Smooth muscle cell (in vitro differentiated cells): ENCODE results near the gene ISG15. TPM values are rescaled to one million over a fixed set of nuclear protein-coding genes. Genes with fewer than 3 reads are reported as not detected.

Source experiments
- DNase-seq: peaks from one replicate; lab custom pipeline; 2025; ENCODE audit not compliant: unreplicated experiment; lab: John Stamatoyannopoulos, UW
- H2AFZ ChIP-seq: fragments of 200-600 bp; sonication (generic); 2 replicates; pipeline ENCODE4 v1.6.0; 2016; ENCODE audit warnings: antibody characterized with exemption, low read depth, mild to moderate bottlenecking
- H3F3A ChIP-seq: fragments of 200-600 bp; sonication (generic); 2 replicates; pipeline ENCODE4 v1.6.0; 2017; ENCODE audit warnings: antibody characterized with exemption, low read depth
- H3K27ac ChIP-seq: fragments of 200-600 bp; sonication (generic); 2 replicates; pipeline ENCODE4 v1.5.1; 2016; ENCODE audit warnings: low read depth, mild to moderate bottlenecking
- H3K27me3 ChIP-seq: fragments of 200-600 bp; sonication (generic); 2 replicates; pipeline ENCODE4 v1.6.1; 2016; ENCODE audit warnings: low read depth, mild to moderate bottlenecking
- H3K36me3 ChIP-seq: fragments of 200-600 bp; sonication (generic); 2 replicates; pipeline ENCODE4 v1.5.1; 2016; ENCODE audit warnings: low read depth
- H3K4me1 ChIP-seq: fragments of 200-600 bp; sonication (generic); 2 replicates; pipeline ENCODE4 v1.5.1; 2016; ENCODE audit warnings: low read depth
- H3K4me2 ChIP-seq: fragments of 200-600 bp; sonication (generic); 2 replicates; pipeline ENCODE4 v1.6.0; 2016; ENCODE audit warnings: mild to moderate bottlenecking
- H3K4me3 ChIP-seq: fragments of 200-600 bp; sonication (generic); 2 replicates; pipeline ENCODE4 v1.5.1; 2016; ENCODE audit warnings: mild to moderate bottlenecking
- H3K79me2 ChIP-seq: fragments of 200-600 bp; sonication (generic); 2 replicates; pipeline ENCODE4 v1.6.0; 2016; ENCODE audit warnings: low read depth, mild to moderate bottlenecking
- H3K9ac ChIP-seq: fragments of 200-600 bp; sonication (generic); 2 replicates; pipeline ENCODE4 v1.6.0; 2016; ENCODE audit warnings: low read depth
- H3K9me3 ChIP-seq: fragments of 200-600 bp; sonication (generic); replicated peaks from 2 replicates; pipeline ENCODE4 v1.5.1; 2016; ENCODE audit warnings: low read depth
- H4K20me1 ChIP-seq: fragments of 200-600 bp; sonication (generic); 2 replicates; pipeline ENCODE4 v1.6.0; 2016; ENCODE audit warnings: low read depth
- CTCF ChIP-seq: fragments of 200-600 bp; sonication (generic); IDR thresholded peaks from 2 replicates; pipeline ENCODE4 v1.5.1; 2017; ENCODE audit warnings: borderline replicate concordance, mild to moderate bottlenecking, antibody characterized with exemption; ENCODE audit not compliant: insufficient read depth, poor library complexity, severe bottlenecking
- WGBS: methylation state at CpG from one replicate; pipeline ENCODE4 v1.1.7; 2016; ENCODE audit warnings: low lambda C conversion rate; 5-methylcytosine and 5-hydroxymethylcytosine counted together
- polyA plus RNA-seq: library from polyadenylated mRNA; unstranded; fragments of >200 nt; fragmentation: Nextera tagmentation; extraction: Ambion mirVana; gene quantifications from 2 replicates; pipeline ENCODE4 v1.2.1, GENCODE V29; 2016
- total RNA-seq: library from RNA; depleted of rRNA; stranded (reverse); fragments of >200 nt; gene quantifications from 2 replicates; pipeline ENCODE4 v1.2.3, GENCODE V29; 2014

Gene ISG15
- total and polyA plus RNA-seq, 2 experiments from 2014 or later, result 109 to 147 TPM

- H3K9me3 ChIP-seq, result no peaks in the 10 kb centered on the region
- H3F3A ChIP-seq, result no peaks in the 10 kb centered on the region
- TF ChIP-seq CTCF, result no peak
- peak; percentile 89 for DNase-seq
- peak overlapping the region; percentile 94 for H3K27ac ChIP-seq
- peak overlapping the region; percentile 99 for H3K4me2 ChIP-seq
- WGBS, result 2% methylated on average over 49 of the region's 75 CpGs
- H4K20me1 ChIP-seq, result peaks cover 33% of the 10 kb centered on the region
- H3K4me3 ChIP-seq, result peak overlapping the region; percentile 70
- H2AFZ ChIP-seq, result peak overlapping the region; percentile 58
- H3K4me1 ChIP-seq, result peaks cover 12% of the 10 kb centered on the region
- H3K27me3 ChIP-seq, result no peaks in the 10 kb centered on the region
- H3K9ac ChIP-seq, result peak overlapping the region; percentile 88
- H3K79me2 ChIP-seq, result peaks cover 3% of the 10 kb centered on the region
- no peaks in the 10 kb centered on the region for H3K36me3 ChIP-seq
Measured at GRCh38 chr1:1000357-1001056, 12.8 kb upstream of the ISG15 start.

GRCh38 chr1:1001057-1001783 lies 12.1 kb upstream of the ISG15 start:
- H3K9me3 ChIP-seq, result no peaks in the 10 kb centered on the region
- peak overlapping the region; percentile 70 for H3K4me3 ChIP-seq
- H3K27ac ChIP-seq, result peak overlapping the region; percentile 94
- peaks cover 3% of the 10 kb centered on the region for H3K79me2 ChIP-seq
- peak overlapping the region; percentile 99 for H3K4me2 ChIP-seq
- H3K27me3 ChIP-seq, result no peaks in the 10 kb centered on the region
- H3K4me1 ChIP-seq, result peaks cover 13% of the 10 kb centered on the region
- H3K9ac ChIP-seq, result peak overlapping the region; percentile 88
- H3F3A ChIP-seq, result no peaks in the 10 kb centered on the region
- no peaks in the 10 kb centered on the region for H3K36me3 ChIP-seq
- 7% methylated on average over 34 of the region's 58 CpGs for WGBS
- TF ChIP-seq CTCF, result no peak
- H4K20me1 ChIP-seq, result peaks cover 33% of the 10 kb centered on the region
- DNase-seq, result no peak
- H2AFZ ChIP-seq, result peak overlapping the region; percentile 63

GRCh38 chr1:1003618-1004419 lies 9.5 kb upstream of the ISG15 start:
- Histone ChIP-seq H4K20me1 (peaks cover 15% of the 10 kb centered on the region), H3F3A (no peaks in the 10 kb centered on the region), H3K27me3 (no peaks in the 10 kb centered on the region), H3K4me2 (no peak overlapping the region), H3K4me3 (no peak overlapping the region), H3K27ac (no peak overlapping the region), H2AFZ (no peak overlapping the region), H3K36me3 (no peaks in the 10 kb centered on the region), H3K79me2 (peaks cover 3% of the 10 kb centered on the region), H3K9me3 (no peaks in the 10 kb centered on the region), H3K9ac (no peak overlapping the region), H3K4me1 (peaks cover 9% of the 10 kb centered on the region)
- 86% methylated on average over 20 of the region's 22 CpGs for WGBS
- TF ChIP-seq CTCF, result no peak
- DNase-seq, result no peak
